Measurements from ENCODE around the gene OR4X1. TPM values are rescaled to one million over a fixed set of nuclear protein-coding genes. Genes with fewer than 3 reads are reported as not detected.

Gene OR4X1
- total RNA-seq: not detected in 2 replicates

GRCh38 chr11:48263423-48263911, at the start of gene OR4X1:
TSS of gene OR4X1 (plus strand) at chr11:48263861. CDS start at chr11:48263861, 0 bp downstream.

GRCh38 chr11:48216510-48216909, 47.2 kb upstream of the OR4X1 start, which contains the start of gene OR4B1:
TSS of gene OR4B1 (plus strand) at chr11:48216810. CDS start at chr11:48216810, 0 bp downstream.

GRCh38 chr11:48244804-48245203, 18.9 kb upstream of the OR4X1 start, which contains the start of gene OR4X2:
TSS of gene OR4X2 (plus strand) at chr11:48245104. CDS start at chr11:48245104, 0 bp downstream.

GRCh38 chr11:48305923-48306322, 42.3 kb downstream of the OR4X1 start, which contains the start of gene OR4S1:
TSS of gene OR4S1 (plus strand) at chr11:48306223. CDS start at chr11:48306223, 0 bp downstream.

Other genes with a start within 250 kb of the OR4X1 start
- not detected in 2 replicates for gene OR4B1, start 47.1 kb upstream of the OR4X1 start, total RNA-seq
- not detected in 2 replicates for gene OR4X2, start 18.8 kb upstream of the OR4X1 start, total RNA-seq
- not detected in 2 replicates for gene OR4S1, start 42.4 kb downstream of the OR4X1 start, total RNA-seq
- gene OR4C3, start 61.1 kb downstream of the OR4X1 start, total RNA-seq: not detected in 2 replicates
- not detected in 2 replicates for gene OR4C5, start 102.6 kb downstream of the OR4X1 start, total RNA-seq
- gene OR4A47, start 224.9 kb downstream of the OR4X1 start, total RNA-seq: not detected in 2 replicates

All from placental pericyte (primary cell).